Endothelial cell of umbilical vein (primary cell): ENCODE measurements around the gene CHD5.

Source experiments
- CTCF ChIP-seq, 2 donors: IDR thresholded peaks; 1 replicate in 1 of 2; 2 replicates in 1 of 2; pipeline ENCODE4 v1.5.1; 2011; ENCODE audit warnings: low read length in 2 of 2, mild to moderate bottlenecking in 2 of 2, moderate library complexity in 2 of 2, control low read depth in 1 of 2, inconsistent platforms in 1 of 2, low read depth in 1 of 2; ENCODE audit not compliant: insufficient read depth in 1 of 2; ENCODE audit errors: extremely low read depth in 1 of 2
- EZH2 ChIP-seq: IDR thresholded peaks from 2 replicates; pipeline ENCODE4 v1.6.1; 2012; ENCODE audit warnings: borderline replicate concordance, low read depth, mild to moderate bottlenecking, moderate library complexity, low read length, inconsistent platforms; ENCODE audit not compliant: severe bottlenecking
- JUN ChIP-seq: IDR thresholded peaks from 2 replicates; pipeline ENCODE4 v1.6.1; 2011; ENCODE audit warnings: borderline replicate concordance, low read depth; ENCODE audit not compliant: insufficient read length, insufficient read depth
- POLR2A ChIP-seq: IDR thresholded peaks from 2 replicates; pipeline ENCODE4 v1.6.1; 2012; ENCODE audit warnings: low read depth, mild to moderate bottlenecking, control low read depth, low read length
- POLR2AphosphoS5 ChIP-seq: IDR thresholded peaks from 2 replicates; pipeline ENCODE4 v1.6.1; 2012; ENCODE audit warnings: low read depth, mild to moderate bottlenecking, control low read depth, low read length, moderate library complexity; ENCODE audit not compliant: insufficient read depth

- TF ChIP-seq CTCF (IDR thresholded peaks at IDR 0.05; ENCODE audit: extremely low read depth in 1 of 2, insufficient read depth in 1 of 2, low read depth in 1 of 2, low read length in 2 of 2) = no peak
- TF ChIP-seq POLR2AphosphoS5 = no peak
- no peak for TF ChIP-seq POLR2A
- TF ChIP-seq EZH2 = no peak
- no peak for TF ChIP-seq JUN
These were observed 20.2 kb upstream of the CHD5 start for GRCh38 chr1:6200188-6200809.
